Astrocyte (in vitro differentiated cells and primary cell): ENCODE results near the gene LONRF3.

Experiments
- CTCF ChIP-seq: IDR thresholded peaks from 2 replicates; pipeline ENCODE4 v1.5.1; 2011; ENCODE audit warnings: low read depth, mild to moderate bottlenecking, inconsistent platforms, low read length, moderate library complexity; ENCODE audit not compliant: insufficient read depth
- EZH2 ChIP-seq: IDR thresholded peaks from 2 replicates; pipeline ENCODE4 v1.6.1; 2012; ENCODE audit warnings: mild to moderate bottlenecking, low read length, inconsistent platforms; ENCODE audit not compliant: insufficient read depth

- TF ChIP-seq CTCF (no peak), EZH2 (no peak)
Observed at GRCh38 chrX:118961866-118962560, 12.4 kb upstream of the LONRF3 start.
